Neural cell (in vitro differentiated cells): ENCODE measurements around the gene PRADC1. TPM values are rescaled to one million over a fixed set of nuclear protein-coding genes. Genes with fewer than 3 reads are reported as not detected.

ENCODE experiments used
- H2AFZ ChIP-seq: fragments of 200-600, 300-800 bp; sonication (generic), shearing (Covaris generic); 2 replicates; pipeline ENCODE4 v1.6.0; 2014; ENCODE audit warnings: low read depth, mild to moderate bottlenecking, antibody characterized with exemption, low read length, moderate library complexity
- H3F3A ChIP-seq: fragments of 200-600 bp; shearing (Covaris generic); 2 replicates; pipeline ENCODE4 v1.6.1; 2016; ENCODE audit warnings: mild to moderate bottlenecking, moderate library complexity, mixed read lengths, antibody characterized with exemption, low read length; ENCODE audit not compliant: insufficient read depth, poor library complexity, severe bottlenecking
- H3K27ac ChIP-seq: fragments of 200-600, 300-800 bp; sonication (generic), shearing (Covaris generic); 2 replicates; pipeline ENCODE4 v1.5.1; 2014; ENCODE audit warnings: mild to moderate bottlenecking, low read length, moderate library complexity
- H3K27me3 ChIP-seq: fragments of 300-800, 200-600 bp; sonication (generic), shearing (Covaris generic); 2 replicates; pipeline ENCODE4 v1.6.0; 2014; ENCODE audit warnings: mild to moderate bottlenecking, low read depth, low read length, moderate library complexity; ENCODE audit not compliant: insufficient read depth
- H3K36me3 ChIP-seq: fragments of 300-800, 200-600 bp; sonication (generic), shearing (Covaris generic); 2 replicates; pipeline ENCODE4 v1.5.1; 2014; ENCODE audit warnings: mild to moderate bottlenecking, antibody characterized with exemption, low read length, moderate library complexity; ENCODE audit not compliant: insufficient read depth
- H3K4me2 ChIP-seq: fragments of 300-800, 200-600 bp; sonication (generic), shearing (Covaris generic); 2 replicates; pipeline ENCODE4 v1.6.0; 2014; ENCODE audit warnings: mild to moderate bottlenecking, low read length
- H3K4me3 ChIP-seq: fragments of 300-800, 200-600 bp; sonication (generic), shearing (Covaris generic); 2 replicates; pipeline ENCODE4 v1.5.1; 2014; ENCODE audit warnings: mild to moderate bottlenecking, low read length, moderate library complexity
- H3K79me2 ChIP-seq: fragments of 200-600 bp; shearing (Covaris generic); replicated peaks from 2 replicates; pipeline ENCODE4 v1.6.0; 2014; ENCODE audit warnings: mild to moderate bottlenecking, low read length, moderate library complexity; ENCODE audit not compliant: insufficient read depth
- H3K9ac ChIP-seq: fragments of 300-800, 200-600 bp; sonication (generic), shearing (Covaris generic); 2 replicates; pipeline ENCODE4 v1.6.1; 2016; ENCODE audit warnings: mild to moderate bottlenecking, low read length, mixed read lengths
- H3K9me2 ChIP-seq: fragments of 200-600 bp; shearing (Covaris generic); 2 replicates; pipeline ENCODE4 v1.6.1; 2016; ENCODE audit warnings: mild to moderate bottlenecking, low read length, mixed read lengths; ENCODE audit not compliant: insufficient read depth
- H3K9me3 ChIP-seq: fragments of 200-600, 300-800 bp; sonication (generic), shearing (Covaris generic); 2 replicates; pipeline ENCODE4 v1.6.1; 2016; ENCODE audit warnings: mild to moderate bottlenecking, mixed run types, low read length, moderate library complexity, mixed read lengths
- H4K20me1 ChIP-seq: fragments of 200-600 bp; shearing (Covaris generic); 2 replicates; pipeline ENCODE4 v1.6.1; 2016; ENCODE audit warnings: mild to moderate bottlenecking, mixed run types; ENCODE audit not compliant: insufficient read depth
- CTCF ChIP-seq: fragments of 450-650 bp; IDR thresholded peaks from 2 replicates; pipeline ENCODE4 v1.5.1; 2014; ENCODE audit warnings: antibody characterized with exemption, mild to moderate bottlenecking, moderate library complexity; ENCODE audit not compliant: poor library complexity, severe bottlenecking
- EP300 ChIP-seq: fragments of 450-650 bp; conservative IDR thresholded peaks from 2 replicates; pipeline ENCODE4 v1.6.1; 2014; ENCODE audit warnings: antibody characterized with exemption, mild to moderate bottlenecking, moderate library complexity; ENCODE audit not compliant: poor library complexity, severe bottlenecking
- EZH2 ChIP-seq: fragments of 200-600, 300-800 bp; shearing (Covaris generic), sonication (generic); IDR thresholded peaks from 2 replicates; pipeline ENCODE4 v1.6.1; 2014; ENCODE audit warnings: antibody characterized with exemption, low read length, borderline replicate concordance, mild to moderate bottlenecking; ENCODE audit not compliant: insufficient read depth, poor library complexity, severe bottlenecking
- MXI1 ChIP-seq: fragments of 450-650 bp; conservative IDR thresholded peaks from 2 replicates; pipeline ENCODE4 v1.6.1; 2014; ENCODE audit warnings: antibody characterized with exemption, mild to moderate bottlenecking; ENCODE audit not compliant: poor library complexity, severe bottlenecking
- POLR2AphosphoS5 ChIP-seq: IDR thresholded peaks from 2 replicates; pipeline ENCODE4 v1.6.1; 2012
- RAD21 ChIP-seq: fragments of 450-650 bp; conservative IDR thresholded peaks from 2 replicates; pipeline ENCODE4 v1.6.1; 2014; ENCODE audit warnings: antibody characterized with exemption, mild to moderate bottlenecking, moderate library complexity
- REST ChIP-seq: IDR thresholded peaks from 2 replicates; pipeline ENCODE4 v1.6.1; 2012; ENCODE audit warnings: borderline replicate concordance
- SMC3 ChIP-seq: fragments of 450-650 bp; conservative IDR thresholded peaks from 2 replicates; pipeline ENCODE4 v1.6.1; 2014; ENCODE audit warnings: antibody characterized with exemption, mild to moderate bottlenecking, moderate library complexity; ENCODE audit not compliant: poor library complexity
- TAF1 ChIP-seq: IDR thresholded peaks from 2 replicates; pipeline ENCODE4 v1.6.1; 2012; ENCODE audit warnings: low read depth
- polyA plus RNA-seq: library from polyadenylated mRNA; depleted of rRNA; stranded (reverse); fragments of >200 nt; gene quantifications from 2 replicates; pipeline ENCODE4 v1.2.3, GENCODE V29; 2014

Gene PRADC1
- polyA plus RNA-seq, 1 donor from 2014 or later, result 36.5 TPM

GRCh38 chr2:73239776-73240175, 6.7 kb upstream of the PRADC1 start:
- Histone ChIP-seq H3K36me3 (no peaks in the 10 kb centered on the region), H2AFZ (no peak overlapping the region), H3K27me3 (no peaks in the 10 kb centered on the region), H3K27ac (no peak overlapping the region), H3K4me3 (no peak overlapping the region), H3K9me2 (no peaks in the 10 kb centered on the region), H4K20me1 (no peaks in the 10 kb centered on the region), H3F3A (no peaks in the 10 kb centered on the region), H3K79me2 (peaks cover 55% of the 10 kb centered on the region), H3K9me3 (no peaks in the 10 kb centered on the region), H3K9ac (no peak overlapping the region), H3K4me2 (no peak overlapping the region)
- TF ChIP-seq RAD21, result no peak
- no peak for TF ChIP-seq SMC3
- no peak for TF ChIP-seq REST
- no peak for TF ChIP-seq TAF1
- no peak for TF ChIP-seq CTCF

- Histone ChIP-seq H4K20me1 (no peaks in the 10 kb centered on the region), H3K4me3 (no peak overlapping the region), H3F3A (no peaks in the 10 kb centered on the region), H3K9me2 (no peaks in the 10 kb centered on the region), H3K27ac (no peak overlapping the region), H3K9ac (no peak overlapping the region), H3K79me2 (peaks cover 61% of the 10 kb centered on the region), H3K9me3 (no peaks in the 10 kb centered on the region), H3K4me2 (no peak overlapping the region), H2AFZ (no peak overlapping the region), H3K36me3 (no peaks in the 10 kb centered on the region), H3K27me3 (no peaks in the 10 kb centered on the region)
- TF ChIP-seq RAD21, result no peak
- no peak for TF ChIP-seq EP300
- TF ChIP-seq TAF1, result no peak
- no peak for TF ChIP-seq POLR2AphosphoS5
- TF ChIP-seq EZH2, result no peak
- TF ChIP-seq SMC3, result no peak
- no peak for TF ChIP-seq MXI1
- no peak for TF ChIP-seq REST
- TF ChIP-seq CTCF, result no peak
Measured at GRCh38 chr2:73238976-73239375, 5.9 kb upstream of the PRADC1 start.
